CD14-positive monocyte (primary cell): ENCODE data around the gene CGNL1. TPM values are rescaled to one million over a fixed set of nuclear protein-coding genes. Genes with fewer than 3 reads are reported as not detected.

Experiments
- DNase-seq, 3 donors: peaks; one replicate each; pipeline ENCODE4 v3.0.0-alpha.2; 2011 to 2022
- H2AFZ ChIP-seq: 2 replicates; pipeline ENCODE4 v1.6.0; 2012; ENCODE audit warnings: mild to moderate bottlenecking, low read depth, low read length, inconsistent platforms; ENCODE audit not compliant: insufficient read depth, poor library complexity, severe bottlenecking
- H3K27ac ChIP-seq, 2 donors: 1 replicate in 1 of 2; 2 replicates in 1 of 2; pipeline ENCODE4 v1.5.1; 2012 to 2013; ENCODE audit warnings: low read length in 2 of 2, control low read depth in 1 of 2, inconsistent platforms in 1 of 2, low read depth in 1 of 2, mild to moderate bottlenecking in 1 of 2
- H3K27me3 ChIP-seq, 2 donors: one replicate each; pipeline versions ENCODE4 v1.6.0 to v1.6.1; 2011 to 2013; ENCODE audit warnings: low read length in 2 of 2; ENCODE audit not compliant: control insufficient read depth in 2 of 2, insufficient read depth in 2 of 2
- H3K36me3 ChIP-seq, 2 donors: replicated peaks in 1 of 2; 1 replicate in 1 of 2; 2 replicates in 1 of 2; pipeline versions ENCODE4 v1.5.1 to v1.6.1; 2012 to 2013; ENCODE audit warnings: low read length in 2 of 2, control low read depth in 1 of 2, inconsistent platforms in 1 of 2, mild to moderate bottlenecking in 1 of 2; ENCODE audit not compliant: insufficient read depth in 2 of 2, control insufficient read depth in 1 of 2
- H3K4me1 ChIP-seq, 2 donors: 1 replicate in 1 of 2; 2 replicates in 1 of 2; pipeline versions ENCODE4 v1.5.1 to v1.6.1; 2012 to 2013; ENCODE audit warnings: low read length in 2 of 2, control low read depth in 1 of 2, inconsistent platforms in 1 of 2, mild to moderate bottlenecking in 1 of 2, moderate library complexity in 1 of 2; ENCODE audit not compliant: insufficient read depth in 2 of 2, control insufficient read depth in 1 of 2
- H3K4me2 ChIP-seq: replicated peaks from 2 replicates; pipeline ENCODE3; 2012; ENCODE audit warnings: low read length, moderate library complexity, mild to moderate bottlenecking; ENCODE audit not compliant: poor library complexity, severe bottlenecking; ENCODE audit errors: extremely low read depth
- H3K4me3 ChIP-seq, 3 experiments: fragments of 200-600 bp in 1 of 3; sonication (generic) in 1 of 3; replicated peaks in 1 of 3; 1 replicate in 2 of 3; 2 replicates in 1 of 3; pipeline ENCODE4 v1.5.1; 2011 to 2013; ENCODE audit warnings: low read length in 3 of 3, mild to moderate bottlenecking in 3 of 3, control low read depth in 2 of 3, low read depth in 2 of 3, inconsistent platforms in 1 of 3, moderate library complexity in 1 of 3
- H3K79me2 ChIP-seq: 2 replicates; pipeline ENCODE4 v1.6.0; 2012; ENCODE audit warnings: mild to moderate bottlenecking, control low read depth, inconsistent platforms, low read length, moderate library complexity; ENCODE audit not compliant: insufficient read depth
- H3K9ac ChIP-seq: 2 replicates; pipeline ENCODE4 v1.6.0; 2017; ENCODE audit warnings: low read length, mild to moderate bottlenecking; ENCODE audit not compliant: insufficient read depth, poor library complexity, severe bottlenecking
- H3K9me3 ChIP-seq, 2 donors: replicated peaks in 1 of 2; 1 replicate in 1 of 2; 2 replicates in 1 of 2; pipeline versions ENCODE4 v1.5.1 to v1.6.1; 2012 to 2013; ENCODE audit warnings: low read length in 2 of 2, control low read depth in 1 of 2; ENCODE audit not compliant: control insufficient read depth in 1 of 2, insufficient read depth in 1 of 2
- H4K20me1 ChIP-seq: 2 replicates; pipeline ENCODE4 v1.6.0; 2012; ENCODE audit warnings: mild to moderate bottlenecking, low read length, control low read depth, moderate library complexity; ENCODE audit not compliant: insufficient read depth
- H3K27ac Mint-ChIP-seq, 7 donors: one replicate each; pipeline ENCODE4 v1.8.0; 2020; ENCODE audit warnings: mild to moderate bottlenecking in 7 of 7, mixed read lengths in 7 of 7, moderate library complexity in 6 of 7, inconsistent platforms in 2 of 7
- H3K27me3 Mint-ChIP-seq, 3 donors: one replicate each; pipeline ENCODE4 v1.8.0; 2021 to 2022; ENCODE audit warnings: low read depth in 3 of 3, mild to moderate bottlenecking in 3 of 3, mixed read lengths in 3 of 3, moderate library complexity in 3 of 3, inconsistent platforms in 1 of 3
- H3K36me3 Mint-ChIP-seq, 2 donors: one replicate each; pipeline ENCODE4 v1.8.0; 2020; ENCODE audit warnings: mixed read lengths in 2 of 2, inconsistent platforms in 1 of 2, mild to moderate bottlenecking in 1 of 2
- H3K4me1 Mint-ChIP-seq: one replicate; pipeline ENCODE4 v1.8.0; 2020; ENCODE audit warnings: mild to moderate bottlenecking, mixed read lengths
- H3K4me3 Mint-ChIP-seq, 2 donors: one replicate each; pipeline ENCODE4 v1.8.0; 2020; ENCODE audit warnings: mild to moderate bottlenecking in 2 of 2, mixed read lengths in 2 of 2, moderate library complexity in 1 of 2
- H3K9me3 Mint-ChIP-seq, 7 donors: one replicate each; pipeline ENCODE4 v1.8.0; 2020 to 2022; ENCODE audit warnings: mixed read lengths in 7 of 7, mild to moderate bottlenecking in 6 of 7, moderate library complexity in 6 of 7, inconsistent platforms in 2 of 7
- WGBS: methylation state at CpG from one replicate; pipeline ENCODE4 v1.1.5; 2013; ENCODE audit warnings: missing lambda C conversion rate; ENCODE audit not compliant: insufficient coverage; 5-methylcytosine and 5-hydroxymethylcytosine counted together
- intact Hi-C, 2 donors: fragments of 100-400 bp; cut with micrococcal nuclease; formaldehyde crosslinking; loops; one replicate each; pipeline versions ENCODE4 v1.15.0 to v1.15.1; 2023
- polyA plus RNA-seq, 3 donors: library from polyadenylated mRNA; depleted of rRNA in 1 of 3; unstranded in 2 of 3; stranded (reverse) in 1 of 3; fragments of 300-500 nt in 2 of 3; fragments of >200 nt in 1 of 3; fragmentation: Illumina TruSeq in 2 of 3; gene quantifications; 1 replicate in 2 of 3; 2 replicates in 1 of 3; pipeline ENCODE4 v1.2.3, GENCODE V29; 2012 to 2021
- TF ChIP-seq, protein P1 (sequence below): fragments of 200-600 bp; IDR thresholded peaks from one replicate; pipeline ENCODE4 v1.8.0; 2022; ENCODE audit warnings: antibody characterized with exemption, mild to moderate bottlenecking

Gene CGNL1
- polyA plus RNA-seq, 3 donors, result not detected

DNA sequence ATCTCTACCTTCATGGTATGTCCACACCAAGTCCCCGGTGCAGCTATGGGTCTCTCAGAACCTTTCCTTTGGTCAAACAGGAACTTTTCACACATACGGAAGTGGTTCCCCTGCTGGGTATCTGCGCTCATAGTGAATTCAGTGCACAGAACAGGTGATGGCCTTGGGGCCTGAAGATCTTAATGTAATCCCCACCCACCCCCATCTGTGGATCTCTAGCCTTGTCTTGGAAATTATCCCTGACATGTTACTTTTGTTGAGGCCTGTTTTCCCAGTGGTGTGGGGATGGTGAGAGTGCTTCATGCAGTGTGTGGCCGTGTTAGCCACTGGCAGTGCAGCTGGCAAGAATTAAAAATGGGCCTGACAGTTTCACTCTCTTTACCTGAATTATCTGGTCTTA, 143.5 kb downstream of the CGNL1 start:
- 90% methylated on average over 3 of the region's 4 CpGs for WGBS
- H3K27ac Mint-ChIP-seq, result no peak overlapping the region

GRCh38 chr15:57521503-57521902, 145.2 kb downstream of the CGNL1 start:
- H3K9ac ChIP-seq, result no peak overlapping the region
- no peaks in the 10 kb centered on the region for H3K27me3 ChIP-seq
- H3K9me3 ChIP-seq, result no peaks in the 10 kb centered on the region
- no peak overlapping the region for H3K4me2 ChIP-seq
- H3K4me3 ChIP-seq, result no peak overlapping the region
- intact Hi-C loops, result loop anchor here in 1 of 2 donors (10.0 kb wide), 1 partner anchor 1027 kb away; no protein-coding TSS in a partner anchor
- 71% methylated on average over 1 of the region's 2 CpGs for WGBS
- Mint-ChIP-seq H3K4me3 (no peak overlapping the region), H3K36me3 (no peaks in the 10 kb centered on the region), H3K9me3 (no peaks in the 10 kb centered on the region), H3K4me1 (no peaks in the 10 kb centered on the region), H3K27ac (peak overlapping the region in 1 of 7 donors; percentile 17), H3K27me3 (peaks cover 0 to 2% (median 0%) of the 10 kb centered on the region in 3 donors)
- no peak overlapping the region for H3K27ac ChIP-seq
- H3K4me1 ChIP-seq, result no peaks in the 10 kb centered on the region
- H3K79me2 ChIP-seq, result no peaks in the 10 kb centered on the region
- H3K36me3 ChIP-seq, result no peaks in the 10 kb centered on the region
- no peak overlapping the region for H2AFZ ChIP-seq
- H4K20me1 ChIP-seq, result no peaks in the 10 kb centered on the region
- TF ChIP-seq, protein P1, sequence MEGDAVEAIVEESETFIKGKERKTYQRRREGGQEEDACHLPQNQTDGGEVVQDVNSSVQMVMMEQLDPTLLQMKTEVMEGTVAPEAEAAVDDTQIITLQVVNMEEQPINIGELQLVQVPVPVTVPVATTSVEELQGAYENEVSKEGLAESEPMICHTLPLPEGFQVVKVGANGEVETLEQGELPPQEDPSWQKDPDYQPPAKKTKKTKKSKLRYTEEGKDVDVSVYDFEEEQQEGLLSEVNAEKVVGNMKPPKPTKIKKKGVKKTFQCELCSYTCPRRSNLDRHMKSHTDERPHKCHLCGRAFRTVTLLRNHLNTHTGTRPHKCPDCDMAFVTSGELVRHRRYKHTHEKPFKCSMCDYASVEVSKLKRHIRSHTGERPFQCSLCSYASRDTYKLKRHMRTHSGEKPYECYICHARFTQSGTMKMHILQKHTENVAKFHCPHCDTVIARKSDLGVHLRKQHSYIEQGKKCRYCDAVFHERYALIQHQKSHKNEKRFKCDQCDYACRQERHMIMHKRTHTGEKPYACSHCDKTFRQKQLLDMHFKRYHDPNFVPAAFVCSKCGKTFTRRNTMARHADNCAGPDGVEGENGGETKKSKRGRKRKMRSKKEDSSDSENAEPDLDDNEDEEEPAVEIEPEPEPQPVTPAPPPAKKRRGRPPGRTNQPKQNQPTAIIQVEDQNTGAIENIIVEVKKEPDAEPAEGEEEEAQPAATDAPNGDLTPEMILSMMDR, result no peak
- DNase-seq, result no peak

More for the DNA sequence above, 143.5 kb downstream of the CGNL1 start:
- DNase-seq, result no peak
- H3K27ac ChIP-seq, result no peak overlapping the region
- H4K20me1 ChIP-seq, result no peaks in the 10 kb centered on the region
- intact Hi-C loops, result loop anchor here in 1 of 2 donors (10.0 kb wide), 1 partner anchor 1025 kb away; no protein-coding TSS in a partner anchor
- H3K4me2 ChIP-seq, result no peak overlapping the region
- H3K9ac ChIP-seq, result no peak overlapping the region
- TF ChIP-seq, protein P1, result no peak
- Mint-ChIP-seq H3K4me3 (no peak overlapping the region), H3K9me3 (no peaks in the 10 kb centered on the region), H3K27me3 (peaks cover 0 to 2% (median 0%) of the 10 kb centered on the region in 3 donors), H3K36me3 (no peaks in the 10 kb centered on the region), H3K4me1 (no peaks in the 10 kb centered on the region)
- no peaks in the 10 kb centered on the region for H3K36me3 ChIP-seq
- H3K4me3 ChIP-seq, result no peak overlapping the region
- no peaks in the 10 kb centered on the region for H3K4me1 ChIP-seq
- H2AFZ ChIP-seq, result no peak overlapping the region
- H3K27me3 ChIP-seq, result no peaks in the 10 kb centered on the region
- H3K9me3 ChIP-seq, result no peaks in the 10 kb centered on the region
- H3K79me2 ChIP-seq, result no peaks in the 10 kb centered on the region
